Measurements from ENCODE around the gene TARBP1.

TARBP1 gene

DNA sequence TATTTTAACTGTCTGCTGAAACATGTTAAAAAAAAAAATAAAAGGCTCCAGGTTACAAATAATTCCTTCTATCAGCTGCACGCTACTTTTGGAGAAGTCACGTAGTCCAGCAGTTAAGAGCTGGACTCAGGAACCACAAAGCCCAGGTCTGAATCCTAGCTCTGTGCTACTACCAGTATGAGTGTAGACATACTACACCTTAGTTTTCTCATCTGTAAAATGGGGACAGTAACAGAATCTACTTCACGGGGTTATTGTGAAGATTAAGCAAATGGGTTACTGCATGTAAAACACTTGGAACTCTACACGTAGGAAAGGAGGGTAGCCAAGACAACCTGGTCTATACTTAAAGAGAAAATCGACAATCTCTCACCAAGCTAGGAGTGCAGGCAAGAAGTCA is 48.3 kb downstream of the TARBP1 start:
- Histone ChIP-seq H3K9ac (ENCODE audit: low read depth, low read length) (no peak overlapping the region), H3K27ac (ENCODE audit: low read depth, low read length) (no peak overlapping the region), H3K9me3 (ENCODE audit: control insufficient read depth, insufficient read depth, low read length) (no peaks in the 10 kb centered on the region), H3K27me3 (ENCODE audit: control insufficient read depth, insufficient read depth, low read length) (no peaks in the 10 kb centered on the region), H3K4me3 (ENCODE audit: low read depth, low read length) (no peak overlapping the region), H3K36me3 (ENCODE audit: control insufficient read depth, insufficient read depth, low read length) (peaks cover 68% of the 10 kb centered on the region), H3K4me1 (ENCODE audit: control insufficient read depth, insufficient read depth, low read length) (no peaks in the 10 kb centered on the region)

DNA sequence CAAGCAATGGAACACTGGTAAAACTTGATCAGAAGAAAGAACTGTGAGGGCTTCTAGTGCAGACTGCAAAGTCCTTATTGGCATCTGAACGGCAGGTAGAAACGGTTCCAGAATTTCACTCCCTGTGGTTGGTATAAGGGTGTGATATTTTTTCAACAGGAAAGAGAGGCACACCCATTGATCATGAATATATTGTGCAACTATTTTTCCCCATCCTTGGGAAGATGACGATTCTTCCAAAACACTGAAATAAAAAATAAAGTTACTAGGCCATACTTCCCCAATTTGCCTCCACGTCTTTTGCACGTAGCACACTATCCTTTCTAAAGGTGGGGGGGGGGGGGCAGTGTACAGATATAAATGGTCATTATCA is 49.6 kb downstream of the TARBP1 start:
- H3K9ac ChIP-seq (ENCODE audit: low read depth, low read length), result no peak overlapping the region
- H3K4me1 ChIP-seq (ENCODE audit: control insufficient read depth, insufficient read depth, low read length), result no peaks in the 10 kb centered on the region
- no peak overlapping the region for H3K27ac ChIP-seq (ENCODE audit: low read depth, low read length)
- H3K9me3 ChIP-seq (ENCODE audit: control insufficient read depth, insufficient read depth, low read length), result no peaks in the 10 kb centered on the region
- H3K4me3 ChIP-seq (ENCODE audit: low read depth, low read length), result no peak overlapping the region
- H3K36me3 ChIP-seq (ENCODE audit: control insufficient read depth, insufficient read depth, low read length), result peaks cover 78% of the 10 kb centered on the region
- no peaks in the 10 kb centered on the region for H3K27me3 ChIP-seq (ENCODE audit: control insufficient read depth, insufficient read depth, low read length)

DNA sequence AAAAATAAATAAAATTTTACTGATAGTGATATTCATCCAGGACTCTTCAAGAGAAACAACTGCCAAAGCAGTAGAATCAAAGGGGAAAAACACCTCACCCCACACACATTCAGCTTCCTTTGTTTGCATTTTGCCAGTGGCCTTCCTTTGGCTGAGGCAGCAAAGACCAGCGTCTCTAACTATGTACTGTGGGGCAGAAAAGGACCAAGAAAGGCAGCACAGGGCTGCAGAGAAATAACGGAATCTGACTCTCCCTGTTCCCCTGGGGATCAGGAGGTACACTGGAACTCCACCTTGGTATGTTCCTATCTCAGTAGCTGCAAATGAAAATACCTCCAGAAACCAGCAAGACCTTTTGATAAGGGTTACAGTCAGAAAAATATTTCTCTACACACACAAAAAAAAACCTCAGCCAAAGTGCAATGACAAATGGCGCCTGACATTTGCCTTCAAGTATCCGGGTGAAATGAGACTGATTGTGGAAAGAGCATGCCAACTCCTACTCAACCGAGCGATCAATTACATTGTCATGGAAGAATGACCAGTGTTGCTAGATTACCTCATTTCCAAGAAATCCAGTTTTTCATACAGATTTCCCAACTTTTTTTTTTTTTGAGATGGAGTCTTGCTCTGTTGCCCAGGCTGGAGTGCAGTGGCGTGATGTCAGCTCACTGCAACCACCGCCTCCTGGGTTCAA is 50.9 kb downstream of the TARBP1 start:
- Histone ChIP-seq H3K4me1 (ENCODE audit: control insufficient read depth, insufficient read depth, low read length) (no peaks in the 10 kb centered on the region), H3K36me3 (ENCODE audit: control insufficient read depth, insufficient read depth, low read length) (peaks cover 72% of the 10 kb centered on the region), H3K9ac (ENCODE audit: low read depth, low read length) (no peak overlapping the region)

DNA sequence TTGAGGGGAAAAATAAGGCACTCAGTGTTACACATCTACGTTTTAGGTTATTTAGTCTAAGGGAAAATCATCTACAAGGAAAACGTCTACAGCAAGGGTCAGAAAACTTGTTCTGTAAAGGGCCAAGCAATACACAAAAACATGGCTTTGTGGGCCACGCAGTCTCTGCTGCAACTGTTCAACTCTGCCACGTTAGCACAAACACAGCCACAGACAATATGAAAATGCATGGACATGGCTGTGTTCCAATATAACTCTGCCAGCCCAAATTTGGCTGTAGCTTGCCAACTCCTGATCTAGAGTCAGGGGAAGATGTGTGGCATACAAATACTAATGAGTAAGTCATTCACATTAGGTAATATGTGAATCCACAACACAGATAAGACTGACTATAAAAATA is 65.0 kb downstream of the TARBP1 start:
- H3K27ac ChIP-seq (ENCODE audit: low read depth, low read length), result no peak overlapping the region
- no peaks in the 10 kb centered on the region for H3K4me1 ChIP-seq (ENCODE audit: control insufficient read depth, insufficient read depth, low read length)
- no peak overlapping the region for H3K4me3 ChIP-seq (ENCODE audit: low read depth, low read length)
- H3K9me3 ChIP-seq (ENCODE audit: control insufficient read depth, insufficient read depth, low read length), result no peaks in the 10 kb centered on the region
- H3K27me3 ChIP-seq (ENCODE audit: control insufficient read depth, insufficient read depth, low read length), result no peaks in the 10 kb centered on the region
- peaks cover 68% of the 10 kb centered on the region for H3K36me3 ChIP-seq (ENCODE audit: control insufficient read depth, insufficient read depth, low read length)
- no peak overlapping the region for H3K9ac ChIP-seq (ENCODE audit: low read depth, low read length)

More for the DNA sequence above, 50.9 kb downstream of the TARBP1 start:
- Histone ChIP-seq H3K27me3 (ENCODE audit: control insufficient read depth, insufficient read depth, low read length) (no peaks in the 10 kb centered on the region), H3K9me3 (ENCODE audit: control insufficient read depth, insufficient read depth, low read length) (no peaks in the 10 kb centered on the region), H3K4me3 (ENCODE audit: low read depth, low read length) (no peak overlapping the region), H3K27ac (ENCODE audit: low read depth, low read length) (no peak overlapping the region)

DNA sequence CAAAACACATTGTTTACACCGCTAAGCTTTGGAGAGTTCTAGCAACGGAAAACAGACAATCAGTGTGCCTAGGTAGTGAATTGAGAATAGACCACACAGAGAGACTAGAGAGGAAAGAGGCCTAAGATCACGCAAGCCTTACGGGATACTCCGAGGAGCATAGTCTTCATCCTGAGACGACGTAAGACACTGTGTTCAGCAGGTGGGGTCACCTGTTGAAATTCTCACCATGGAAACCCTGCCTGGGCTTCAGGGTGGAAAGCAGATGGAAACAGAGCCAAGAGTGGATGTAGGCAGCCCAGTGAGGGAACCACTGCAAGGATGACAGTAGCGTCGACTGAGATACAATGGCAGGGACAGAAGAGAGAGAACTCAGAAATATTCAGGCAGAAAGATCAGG is 65.5 kb downstream of the TARBP1 start:
- H3K27me3 ChIP-seq (ENCODE audit: control insufficient read depth, insufficient read depth, low read length), result no peaks in the 10 kb centered on the region
- no peaks in the 10 kb centered on the region for H3K9me3 ChIP-seq (ENCODE audit: control insufficient read depth, insufficient read depth, low read length)
- H3K9ac ChIP-seq (ENCODE audit: low read depth, low read length), result no peak overlapping the region
- no peaks in the 10 kb centered on the region for H3K4me1 ChIP-seq (ENCODE audit: control insufficient read depth, insufficient read depth, low read length)
- no peak overlapping the region for H3K27ac ChIP-seq (ENCODE audit: low read depth, low read length)
- no peak overlapping the region for H3K4me3 ChIP-seq (ENCODE audit: low read depth, low read length)
- H3K36me3 ChIP-seq (ENCODE audit: control insufficient read depth, insufficient read depth, low read length), result peaks cover 70% of the 10 kb centered on the region

- Histone ChIP-seq H3K27me3 (ENCODE audit: control insufficient read depth, insufficient read depth, low read length) (no peaks in the 10 kb centered on the region), H3K4me3 (ENCODE audit: low read depth, low read length) (no peak overlapping the region), H3K36me3 (ENCODE audit: control insufficient read depth, insufficient read depth, low read length) (peaks cover 67% of the 10 kb centered on the region), H3K9me3 (ENCODE audit: control insufficient read depth, insufficient read depth, low read length) (no peaks in the 10 kb centered on the region), H3K4me1 (ENCODE audit: control insufficient read depth, insufficient read depth, low read length) (no peaks in the 10 kb centered on the region), H3K27ac (ENCODE audit: low read depth, low read length) (no peak overlapping the region), H3K9ac (ENCODE audit: low read depth, low read length) (no peak overlapping the region)
Measured at GRCh38 chr1:234412830-234413229, 66.1 kb downstream of the TARBP1 start.

DNA sequence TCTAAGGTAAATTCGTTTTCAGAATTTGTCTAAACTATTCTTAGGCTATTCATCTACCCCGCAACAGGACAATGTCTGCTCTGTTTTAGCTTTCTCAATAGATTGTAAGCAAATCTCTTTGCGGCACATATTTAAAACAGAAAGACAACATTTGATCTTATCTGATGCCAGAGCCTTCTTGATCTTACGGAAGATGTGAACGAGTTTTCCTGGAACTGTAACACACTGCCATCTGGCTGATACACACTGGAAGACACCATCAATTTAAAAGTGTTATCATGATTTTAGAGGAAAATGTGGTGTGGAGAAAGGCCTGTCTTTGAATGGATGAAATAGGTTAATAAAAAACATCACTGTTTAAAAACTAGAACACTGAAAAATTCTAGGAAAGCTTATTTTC is 69.7 kb downstream of the TARBP1 start:
- no peaks in the 10 kb centered on the region for H3K9me3 ChIP-seq (ENCODE audit: control insufficient read depth, insufficient read depth, low read length)
- H3K9ac ChIP-seq (ENCODE audit: low read depth, low read length), result no peak overlapping the region
- H3K27me3 ChIP-seq (ENCODE audit: control insufficient read depth, insufficient read depth, low read length), result no peaks in the 10 kb centered on the region
- no peak overlapping the region for H3K4me3 ChIP-seq (ENCODE audit: low read depth, low read length)
- H3K27ac ChIP-seq (ENCODE audit: low read depth, low read length), result no peak overlapping the region
- H3K36me3 ChIP-seq (ENCODE audit: control insufficient read depth, insufficient read depth, low read length), result peaks cover 53% of the 10 kb centered on the region
- no peaks in the 10 kb centered on the region for H3K4me1 ChIP-seq (ENCODE audit: control insufficient read depth, insufficient read depth, low read length)

GRCh38 chr1:234408757-234409156 is 70.2 kb downstream of the TARBP1 start:
- Histone ChIP-seq H3K4me3 (ENCODE audit: low read depth, low read length) (no peak overlapping the region), H3K9me3 (ENCODE audit: control insufficient read depth, insufficient read depth, low read length) (no peaks in the 10 kb centered on the region), H3K27me3 (ENCODE audit: control insufficient read depth, insufficient read depth, low read length) (no peaks in the 10 kb centered on the region), H3K9ac (ENCODE audit: low read depth, low read length) (no peak overlapping the region), H3K4me1 (ENCODE audit: control insufficient read depth, insufficient read depth, low read length) (no peaks in the 10 kb centered on the region), H3K36me3 (ENCODE audit: control insufficient read depth, insufficient read depth, low read length) (peaks cover 53% of the 10 kb centered on the region), H3K27ac (ENCODE audit: low read depth, low read length) (no peak overlapping the region)

DNA sequence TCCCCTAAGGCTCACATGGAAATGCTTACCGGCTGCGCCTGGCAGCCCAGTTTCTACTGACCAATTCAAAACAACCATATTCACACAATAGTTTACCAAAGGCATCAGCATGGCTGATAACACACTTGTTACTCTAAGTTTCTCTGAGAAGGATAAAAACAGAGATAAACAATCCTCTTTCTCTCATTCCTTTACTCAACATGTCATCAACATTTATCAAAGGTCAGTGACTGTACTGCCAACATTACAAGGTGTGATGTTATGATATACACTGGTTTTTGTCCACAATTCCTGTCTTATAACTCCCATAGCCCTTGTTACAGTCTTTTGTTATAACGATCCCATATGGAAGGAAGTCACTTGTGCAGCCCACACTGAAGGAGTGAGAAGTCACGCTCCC is 72.1 kb downstream of the TARBP1 start:
- Histone ChIP-seq H3K27me3 (ENCODE audit: control insufficient read depth, insufficient read depth, low read length) (no peaks in the 10 kb centered on the region), H3K4me1 (ENCODE audit: control insufficient read depth, insufficient read depth, low read length) (no peaks in the 10 kb centered on the region), H3K27ac (ENCODE audit: low read depth, low read length) (no peak overlapping the region), H3K9ac (ENCODE audit: low read depth, low read length) (no peak overlapping the region), H3K4me3 (ENCODE audit: low read depth, low read length) (no peak overlapping the region), H3K36me3 (ENCODE audit: control insufficient read depth, insufficient read depth, low read length) (peaks cover 38% of the 10 kb centered on the region), H3K9me3 (ENCODE audit: control insufficient read depth, insufficient read depth, low read length) (no peaks in the 10 kb centered on the region)

GRCh38 chr1:234405676-234406075 is 73.3 kb downstream of the TARBP1 start:
- Histone ChIP-seq H3K9ac (ENCODE audit: low read depth, low read length) (no peak overlapping the region), H3K27ac (ENCODE audit: low read depth, low read length) (no peak overlapping the region), H3K27me3 (ENCODE audit: control insufficient read depth, insufficient read depth, low read length) (no peaks in the 10 kb centered on the region), H3K36me3 (ENCODE audit: control insufficient read depth, insufficient read depth, low read length) (peaks cover 31% of the 10 kb centered on the region), H3K9me3 (ENCODE audit: control insufficient read depth, insufficient read depth, low read length) (no peaks in the 10 kb centered on the region), H3K4me3 (ENCODE audit: low read depth, low read length) (no peak overlapping the region), H3K4me1 (ENCODE audit: control insufficient read depth, insufficient read depth, low read length) (no peaks in the 10 kb centered on the region)

DNA sequence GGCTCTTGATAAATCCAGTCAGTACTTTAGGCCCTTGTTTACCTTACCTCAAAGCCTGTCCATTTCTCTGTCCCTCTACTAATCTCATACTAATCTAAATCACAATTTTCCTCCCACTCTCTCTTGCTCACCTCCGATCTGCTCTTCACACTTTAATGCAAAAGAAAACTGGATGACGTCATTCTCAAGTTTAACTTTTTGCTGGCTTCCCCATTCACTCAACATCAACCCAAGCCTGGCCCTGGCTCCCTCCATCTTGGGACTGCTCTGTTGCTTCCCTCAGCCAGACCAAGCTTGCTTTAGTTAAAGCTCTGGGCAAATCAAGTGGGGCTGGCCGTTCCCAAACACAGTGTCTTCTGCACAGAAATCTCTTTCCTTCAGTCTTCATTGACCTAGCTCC is 76.0 kb downstream of the TARBP1 start:
- Histone ChIP-seq H3K4me1 (ENCODE audit: control insufficient read depth, insufficient read depth, low read length) (no peaks in the 10 kb centered on the region), H3K4me3 (ENCODE audit: low read depth, low read length) (no peak overlapping the region), H3K9me3 (ENCODE audit: control insufficient read depth, insufficient read depth, low read length) (no peaks in the 10 kb centered on the region), H3K27me3 (ENCODE audit: control insufficient read depth, insufficient read depth, low read length) (no peaks in the 10 kb centered on the region), H3K36me3 (ENCODE audit: control insufficient read depth, insufficient read depth, low read length) (peaks cover 22% of the 10 kb centered on the region), H3K27ac (ENCODE audit: low read depth, low read length) (no peak overlapping the region), H3K9ac (ENCODE audit: low read depth, low read length) (no peak overlapping the region)
